Progenitor cell of endocrine pancreas (in vitro differentiated cells): ENCODE measurements around the gene LRSAM1. TPM values are rescaled to one million over a fixed set of nuclear protein-coding genes. Genes with fewer than 3 reads are reported as not detected.

Source experiments
- DNase-seq: peaks from one replicate; pipeline ENCODE4 v3.0.0; 2021; ENCODE audit warnings: low spot score; ENCODE audit not compliant: unreplicated experiment
- H3K27ac Mint-ChIP-seq: 2 replicates; pipeline ENCODE4 v1.8.0; 2021; ENCODE audit warnings: mild to moderate bottlenecking, moderate library complexity, mixed read lengths
- H3K27me3 Mint-ChIP-seq: 2 replicates; pipeline ENCODE4 v1.8.0; 2021; ENCODE audit warnings: mixed read lengths
- H3K36me3 Mint-ChIP-seq: 2 replicates; pipeline ENCODE4 v1.8.0; 2022; ENCODE audit warnings: mixed read lengths; ENCODE audit not compliant: insufficient read depth
- H3K4me1 Mint-ChIP-seq: 2 replicates; pipeline ENCODE4 v1.8.0; 2021; ENCODE audit warnings: low read depth, mixed read lengths
- H3K4me3 Mint-ChIP-seq: 2 replicates; pipeline ENCODE4 v1.8.0; 2021; ENCODE audit warnings: low read depth, mild to moderate bottlenecking, moderate library complexity, mixed read lengths
- H3K9me3 Mint-ChIP-seq: 2 replicates; pipeline ENCODE4 v1.8.0; 2021; ENCODE audit warnings: low read depth, mixed read lengths
- CTCF ChIP-seq: fragments of 200-600 bp; sonication (generic); IDR thresholded peaks from one replicate; pipeline ENCODE4 v1.5.0; 2021; ENCODE audit warnings: antibody characterized with exemption, mild to moderate bottlenecking; ENCODE audit not compliant: unreplicated experiment
- total RNA-seq: library from RNA; stranded (reverse); gene quantifications from 2 replicates; pipeline ENCODE4 v1.2.1, GENCODE V29; 2021

Gene LRSAM1
- total RNA-seq, 1 donor from 2014 or later, result 28.5 TPM

GRCh38 chr9:127538849-127539258 is 87.5 kb downstream of the LRSAM1 start:
- TF ChIP-seq CTCF, result no peak
- Mint-ChIP-seq H3K4me1 (peaks cover 4% of the 10 kb centered on the region), H3K9me3 (no peaks in the 10 kb centered on the region), H3K36me3 (no peaks in the 10 kb centered on the region), H3K4me3 (no peak overlapping the region), H3K27me3 (no peaks in the 10 kb centered on the region), H3K27ac (no peak overlapping the region)
- no peak for DNase-seq

- H3K27me3 Mint-ChIP-seq, result no peaks in the 10 kb centered on the region
- H3K4me3 Mint-ChIP-seq, result no peak overlapping the region
- TF ChIP-seq CTCF, result no peak
- no peak for DNase-seq
- no peaks in the 10 kb centered on the region for H3K9me3 Mint-ChIP-seq
- no peaks in the 10 kb centered on the region for H3K36me3 Mint-ChIP-seq
- H3K4me1 Mint-ChIP-seq, result peaks cover 4% of the 10 kb centered on the region
- no peak overlapping the region for H3K27ac Mint-ChIP-seq
These were observed 88.1 kb downstream of the LRSAM1 start for GRCh38 chr9:127539259-127539981.

- Mint-ChIP-seq H3K27ac (no peak overlapping the region), H3K4me3 (no peak overlapping the region), H3K36me3 (no peaks in the 10 kb centered on the region), H3K4me1 (peaks cover 7% of the 10 kb centered on the region), H3K27me3 (no peaks in the 10 kb centered on the region), H3K9me3 (no peaks in the 10 kb centered on the region)
- TF ChIP-seq CTCF, result no peak
- DNase-seq, result no peak
These were observed 88.8 kb downstream of the LRSAM1 start for GRCh38 chr9:127539982-127540663.

- Mint-ChIP-seq H3K9me3 (no peaks in the 10 kb centered on the region), H3K36me3 (no peaks in the 10 kb centered on the region), H3K27me3 (no peaks in the 10 kb centered on the region), H3K4me1 (peaks cover 12% of the 10 kb centered on the region), H3K27ac (no peak overlapping the region), H3K4me3 (no peak overlapping the region)
- DNase-seq, result no peak
- TF ChIP-seq CTCF, result no peak
These were observed 89.3 kb downstream of the LRSAM1 start for GRCh38 chr9:127540664-127541041.

GRCh38 chr9:127541176-127541575 is 89.9 kb downstream of the LRSAM1 start:
- peaks cover 15% of the 10 kb centered on the region for H3K4me1 Mint-ChIP-seq
- no peak for TF ChIP-seq CTCF
- H3K27ac Mint-ChIP-seq, result no peak overlapping the region
- H3K36me3 Mint-ChIP-seq, result no peaks in the 10 kb centered on the region
- no peak for DNase-seq
- no peaks in the 10 kb centered on the region for H3K27me3 Mint-ChIP-seq
- H3K9me3 Mint-ChIP-seq, result no peaks in the 10 kb centered on the region
- no peak overlapping the region for H3K4me3 Mint-ChIP-seq
